Inferior parietal cortex (tissue), 1 donor: ENCODE data around the gene GPR179.

Source experiments
- DNase-seq: peaks from one replicate; pipeline ENCODE4 v3.0.0-alpha.2; 2016; ENCODE audit errors: extremely low spot score

Gene GPR179

GRCh38 chr17:38343608-38344419 is at the start of gene GPR179:
GPR179 (minus strand) TSS chr17:38343956; CDS start chr17:38343789, 167 bp downstream.
- no peak for DNase-seq

GRCh38 chr17:38379448-38379847 is 35.7 kb upstream of the GPR179 start:
- no peak for DNase-seq

- no peak for DNase-seq
These were observed 25.5 kb upstream of the GPR179 start for GRCh38 chr17:38369124-38369886.

GRCh38 chr17:38364741-38365140 is 21.0 kb upstream of the GPR179 start:
- no peak for DNase-seq

GRCh38 chr17:38363016-38363415 is 19.3 kb upstream of the GPR179 start:
- no peak for DNase-seq

- DNase-seq, result no peak
These were observed 18.1 kb upstream of the GPR179 start for GRCh38 chr17:38361694-38362465.

- DNase-seq, result peak; percentile 44
These were observed 15.1 kb upstream of the GPR179 start for GRCh38 chr17:38358586-38359513.

GRCh38 chr17:38357486-38358123 is 13.8 kb upstream of the GPR179 start:
- peak; percentile 35 for DNase-seq

GRCh38 chr17:38355251-38355650 is 11.5 kb upstream of the GPR179 start:
- peak; percentile 17 for DNase-seq

- peak; percentile 22 for DNase-seq
These were observed 10.7 kb upstream of the GPR179 start for GRCh38 chr17:38354466-38354865.

GRCh38 chr17:38353668-38354067 is 9.9 kb upstream of the GPR179 start:
- DNase-seq, result no peak

- DNase-seq, result no peak
These were observed 9.4 kb upstream of the GPR179 start for GRCh38 chr17:38353086-38353604.

- DNase-seq, result no peak
These were observed 8.7 kb upstream of the GPR179 start for GRCh38 chr17:38352245-38353085.

- peak; percentile 92 for DNase-seq
These were observed 7.9 kb upstream of the GPR179 start, which contains the start of gene SOCS7 for GRCh38 chr17:38351412-38352222. SOCS7 (plus strand) TSS chr17:38351844; CDS start chr17:38352053, 209 bp downstream.

GRCh38 chr17:38350035-38350434 is 6.3 kb upstream of the GPR179 start:
- DNase-seq, result no peak

- DNase-seq, result peak; percentile 93
These were observed 5.5 kb upstream of the GPR179 start for GRCh38 chr17:38349097-38349730.

- DNase-seq, result no peak
These were observed 2.0 kb upstream of the GPR179 start for GRCh38 chr17:38345743-38346142.

- DNase-seq, result no peak
These were observed 627 bp upstream of the GPR179 start for GRCh38 chr17:38344420-38344745.
